Measurements from ENCODE around the gene ADCY5.

Gene ADCY5

GRCh38 chr3:123383091-123384053 lies 65.5 kb downstream of the ADCY5 start:
- Histone ChIP-seq H2BK15ac (ENCODE audit: low read length) (no peak overlapping the region), H3K4me1 (ENCODE audit: control insufficient read depth in 2 of 2, insufficient read depth in 1 of 2, low read depth in 1 of 2, low read length in 2 of 2) (peaks cover 6 to 10% of the 10 kb centered on the region in 2 donors), H4K91ac (ENCODE audit: low read depth, low read length, poor library complexity) (no peak overlapping the region), H3K27me3 (ENCODE audit: control insufficient read depth in 3 of 3, insufficient read depth in 3 of 3, low read depth in 1 of 3, low read length in 3 of 3) (peaks cover 0 to 11% (median 0%) of the 10 kb centered on the region in 3 experiments), H4K8ac (ENCODE audit: low read depth, low read length) (no peak overlapping the region), H2AK5ac (ENCODE audit: low read depth, low read length) (no peak overlapping the region), H2AFZ (ENCODE audit: low read length) (no peak overlapping the region), H3K79me1 (ENCODE audit: low read depth, low read length) (no peaks in the 10 kb centered on the region), H3K9ac (ENCODE audit: low read depth, low read length, poor library complexity) (peak overlapping the region; percentile 90), H3K27ac (replicated peaks; ENCODE audit: low read length) (no peak overlapping the region), H3K4me3 (ENCODE audit: low read length in 2 of 2) (peak overlapping the region in 1 of 2 donors; percentile 3), H3K9me3 (replicated peaks in 1 of 2; ENCODE audit: control insufficient read depth in 2 of 2, insufficient read depth in 1 of 2, low read depth in 1 of 2, low read length in 2 of 2) (no peaks in the 10 kb centered on the region), H2BK5ac (ENCODE audit: low read length) (peak overlapping the region; percentile 2), H2BK120ac (ENCODE audit: low read depth, low read length) (peak overlapping the region; percentile 12), H3K4ac (ENCODE audit: low read length) (no peak overlapping the region), H3K14ac (ENCODE audit: low read length) (peak overlapping the region; percentile 3), H3K4me2 (ENCODE audit: insufficient read depth, low read length, poor library complexity, severe bottlenecking) (no peak overlapping the region), H3K36me3 (replicated peaks in 1 of 2; ENCODE audit: control insufficient read depth in 2 of 2, insufficient read depth in 2 of 2, low read length in 2 of 2) (no peaks in the 10 kb centered on the region), H3K18ac (ENCODE audit: low read length) (peak overlapping the region; percentile 76), H2BK12ac (ENCODE audit: low read length) (peak overlapping the region; percentile 59), H3K23ac (ENCODE audit: low read depth, low read length, poor library complexity) (peak overlapping the region; percentile 12)
- peak; percentile 30 for DNase-seq (ENCODE audit: low spot score)
- WGBS, 2 donors (ENCODE audit: extremely low coverage in 2 of 2, insufficient read length in 2 of 2, insufficient replicate concordance in 1 of 2): no CpG with 5 or more reads among the region's 26 CpGs

- Histone ChIP-seq H3K9ac (ENCODE audit: low read depth, low read length, poor library complexity) (no peak overlapping the region), H4K91ac (ENCODE audit: low read depth, low read length, poor library complexity) (no peak overlapping the region), H3K79me1 (ENCODE audit: low read depth, low read length) (no peaks in the 10 kb centered on the region), H2BK12ac (ENCODE audit: low read length) (no peak overlapping the region), H2AK5ac (ENCODE audit: low read depth, low read length) (no peak overlapping the region), H3K18ac (ENCODE audit: low read length) (no peak overlapping the region), H3K4me3 (ENCODE audit: low read length in 2 of 2) (no peak overlapping the region), H2AFZ (ENCODE audit: low read length) (no peak overlapping the region), H3K27me3 (ENCODE audit: control insufficient read depth in 3 of 3, insufficient read depth in 3 of 3, low read depth in 1 of 3, low read length in 3 of 3) (peaks cover 0 to 13% (median 0%) of the 10 kb centered on the region in 3 experiments), H3K9me3 (replicated peaks in 1 of 2; ENCODE audit: control insufficient read depth in 2 of 2, insufficient read depth in 1 of 2, low read depth in 1 of 2, low read length in 2 of 2) (no peaks in the 10 kb centered on the region), H3K4ac (ENCODE audit: low read length) (no peak overlapping the region), H3K27ac (replicated peaks; ENCODE audit: low read length) (no peak overlapping the region), H2BK15ac (ENCODE audit: low read length) (no peak overlapping the region), H3K4me1 (ENCODE audit: control insufficient read depth in 2 of 2, insufficient read depth in 1 of 2, low read depth in 1 of 2, low read length in 2 of 2) (peaks cover 6 to 13% of the 10 kb centered on the region in 2 donors), H3K4me2 (ENCODE audit: insufficient read depth, low read length, poor library complexity, severe bottlenecking) (no peak overlapping the region), H3K14ac (ENCODE audit: low read length) (no peak overlapping the region), H4K8ac (ENCODE audit: low read depth, low read length) (no peak overlapping the region), H3K23ac (ENCODE audit: low read depth, low read length, poor library complexity) (no peak overlapping the region), H2BK5ac (ENCODE audit: low read length) (no peak overlapping the region), H3K36me3 (replicated peaks in 1 of 2; ENCODE audit: control insufficient read depth in 2 of 2, insufficient read depth in 2 of 2, low read length in 2 of 2) (no peaks in the 10 kb centered on the region), H2BK120ac (ENCODE audit: low read depth, low read length) (no peak overlapping the region)
- no CpG with 5 or more reads among the region's 3 CpGs for WGBS, 2 donors (ENCODE audit: extremely low coverage in 2 of 2, insufficient read length in 2 of 2, insufficient replicate concordance in 1 of 2)
- DNase-seq (ENCODE audit: low spot score): no peak
Measured at GRCh38 chr3:123380261-123380660, 68.6 kb downstream of the ADCY5 start.

- DNase-seq (ENCODE audit: low spot score): no peak
- peak overlapping the region; percentile 24 for H3K9ac ChIP-seq (ENCODE audit: low read depth, low read length, poor library complexity)
Measured at GRCh38 chr3:123379041-123379830, 69.7 kb downstream of the ADCY5 start.

More at GRCh38 chr3:123379041-123379830, 69.7 kb downstream of the ADCY5 start:
- no peaks in the 10 kb centered on the region for H3K36me3 ChIP-seq (replicated peaks in 1 of 2; ENCODE audit: control insufficient read depth in 2 of 2, insufficient read depth in 2 of 2, low read length in 2 of 2)
- H3K18ac ChIP-seq (ENCODE audit: low read length): no peak overlapping the region
- WGBS, 2 donors (ENCODE audit: extremely low coverage in 2 of 2, insufficient read length in 2 of 2, insufficient replicate concordance in 1 of 2): no CpG with 5 or more reads among the region's 11 CpGs
- peaks cover 6 to 13% of the 10 kb centered on the region in 2 donors for H3K4me1 ChIP-seq (ENCODE audit: control insufficient read depth in 2 of 2, insufficient read depth in 1 of 2, low read depth in 1 of 2, low read length in 2 of 2)
- H3K4me2 ChIP-seq (ENCODE audit: insufficient read depth, low read length, poor library complexity, severe bottlenecking): no peak overlapping the region
- peaks cover 0 to 10% (median 0%) of the 10 kb centered on the region in 3 experiments for H3K27me3 ChIP-seq (ENCODE audit: control insufficient read depth in 3 of 3, insufficient read depth in 3 of 3, low read depth in 1 of 3, low read length in 3 of 3)
- H3K14ac ChIP-seq (ENCODE audit: low read length): no peak overlapping the region
- no peaks in the 10 kb centered on the region for H3K9me3 ChIP-seq (replicated peaks in 1 of 2; ENCODE audit: control insufficient read depth in 2 of 2, insufficient read depth in 1 of 2, low read depth in 1 of 2, low read length in 2 of 2)
- H2BK15ac ChIP-seq (ENCODE audit: low read length): no peak overlapping the region
- no peak overlapping the region for H3K4ac ChIP-seq (ENCODE audit: low read length)
- H3K79me1 ChIP-seq (ENCODE audit: low read depth, low read length): no peaks in the 10 kb centered on the region
- no peak overlapping the region for H4K91ac ChIP-seq (ENCODE audit: low read depth, low read length, poor library complexity)
- no peak overlapping the region for H3K23ac ChIP-seq (ENCODE audit: low read depth, low read length, poor library complexity)
- no peak overlapping the region for H2BK5ac ChIP-seq (ENCODE audit: low read length)
- H2BK12ac ChIP-seq (ENCODE audit: low read length): no peak overlapping the region
- H3K27ac ChIP-seq (replicated peaks; ENCODE audit: low read length): no peak overlapping the region
- no peak overlapping the region for H2BK120ac ChIP-seq (ENCODE audit: low read depth, low read length)
- no peak overlapping the region for H2AK5ac ChIP-seq (ENCODE audit: low read depth, low read length)
- H2AFZ ChIP-seq (ENCODE audit: low read length): no peak overlapping the region
- H4K8ac ChIP-seq (ENCODE audit: low read depth, low read length): no peak overlapping the region
- no peak overlapping the region for H3K4me3 ChIP-seq (ENCODE audit: low read length in 2 of 2)

Data from neuronal stem cell (in vitro differentiated cells).